Panc1 (cell line): ENCODE data around the gene RIPOR3. TPM values are rescaled to one million over a fixed set of nuclear protein-coding genes. Genes with fewer than 3 reads are reported as not detected.

Experiments used
- ATAC-seq: fragments of 200-7000 bp; cut with Tn5 transposase; 2 replicates; pipeline ENCODE4 v1.9.1; 2020; ENCODE audit warnings: mild to moderate bottlenecking, moderate library complexity
- BruUV-seq: library from RNA; stranded (reverse); fragments of 400-500 nt; replicated peaks from 2 replicates; lab custom pipeline; 2021; lab: Mats Ljungman, UMichigan
- CTCF ChIA-PET: fragments of 300-600 bp; sonication (Branson Sonifier 250); formaldehyde crosslinking; loops from one replicate; lab custom pipeline; 2022; ENCODE audit warnings: antibody characterized with exemption; lab: Charles Lee
- POLR2A ChIA-PET: fragments of 300-600 bp; sonication (Branson Sonifier 250); formaldehyde crosslinking; loops from one replicate; lab custom pipeline; 2022; ENCODE audit warnings: antibody characterized with exemption; lab: Charles Lee
- DNase-seq: peaks from one replicate; pipeline ENCODE4 v3.0.0-alpha.2; 2010; ENCODE audit warnings: low read depth, low spot score
- H3K27ac ChIP-seq: 2 replicates; pipeline ENCODE4 v1.5.1; 2011; ENCODE audit warnings: mild to moderate bottlenecking, low read length, inconsistent platforms
- H3K27me3 ChIP-seq: fragments of 200-500 bp; sonication (Bioruptor generic); 2 replicates; pipeline ENCODE4 v1.6.0; 2014; ENCODE audit warnings: low read length, inconsistent platforms; ENCODE audit not compliant: control insufficient read depth, insufficient read depth
- H3K36me3 ChIP-seq: fragments of 200-500 bp; sonication (Bioruptor generic); 2 replicates; pipeline ENCODE4 v1.5.1; 2014; ENCODE audit warnings: inconsistent platforms, mild to moderate bottlenecking, low read length, moderate library complexity; ENCODE audit not compliant: control insufficient read depth, insufficient read depth
- H3K4me1 ChIP-seq: 2 replicates; pipeline ENCODE4 v1.5.1; 2011; ENCODE audit warnings: inconsistent platforms, mild to moderate bottlenecking, low read length, moderate library complexity; ENCODE audit not compliant: control insufficient read depth, insufficient read depth
- H3K4me3 ChIP-seq, 2 experiments: 2 replicates each; pipeline ENCODE4 v1.5.1; 2011 to 2012; ENCODE audit warnings: low read depth in 2 of 2, low read length in 2 of 2, mild to moderate bottlenecking in 2 of 2, inconsistent platforms in 1 of 2, moderate library complexity in 1 of 2
- H3K9me3 ChIP-seq: fragments of 200-500 bp; sonication (Bioruptor generic); 2 replicates; pipeline ENCODE4 v1.5.1; 2014; ENCODE audit warnings: low read depth, mild to moderate bottlenecking, inconsistent platforms, low read length, moderate library complexity; ENCODE audit not compliant: control insufficient read depth, insufficient read depth
- POLR2AphosphoS5 ChIP-seq: IDR thresholded peaks from 2 replicates; pipeline ENCODE4 v1.6.1; 2012; ENCODE audit warnings: mild to moderate bottlenecking, low read depth, low read length, moderate library complexity
- SIN3A ChIP-seq: IDR thresholded peaks from 2 replicates; pipeline ENCODE4 v1.6.1; 2012; ENCODE audit warnings: low read depth, mild to moderate bottlenecking, low read length, moderate library complexity, borderline replicate concordance; ENCODE audit not compliant: insufficient read depth
- TCF7L2 ChIP-seq: IDR thresholded peaks from 2 replicates; pipeline ENCODE4 v1.6.1; 2011; ENCODE audit warnings: mild to moderate bottlenecking, low read depth, low read length, inconsistent platforms
- in situ Hi-C: cut with HindIII; loops from 2 replicates; pipeline ENCODE4 v1.10.0; 2016; ENCODE audit warnings: low sequenced_read_pairs, low pct_unique_long_range_greater_than_20kb
- intact Hi-C: fragments of 100-400 bp; cut with micrococcal nuclease; formaldehyde crosslinking; loops from one replicate; pipeline ENCODE4 v1.10.0; 2022; ENCODE audit not compliant: unreplicated experiment
- total RNA-seq: library from RNA; stranded (reverse); gene quantifications from one replicate; pipeline ENCODE4 v1.2.1, GENCODE V29; 2021; ENCODE audit not compliant: unreplicated experiment
- TF ChIP-seq, protein P1 (sequence below), 2 experiments: IDR thresholded peaks; 2 replicates each; pipeline ENCODE4 v1.6.1; 2011 to 2012; ENCODE audit warnings: low read depth in 2 of 2, control low read depth in 1 of 2, low read length in 1 of 2, mild to moderate bottlenecking in 1 of 2, moderate library complexity in 1 of 2; ENCODE audit not compliant: insufficient read depth in 1 of 2
- TF ChIP-seq, protein P2 (sequence below): fragments of 450-650 bp; IDR thresholded peaks from 2 replicates; pipeline ENCODE4 v1.5.1; 2017; ENCODE audit warnings: mild to moderate bottlenecking

RIPOR3 gene
- total RNA-seq, 1 experiment from 2014 or later, result 92.5 TPM

DNA sequence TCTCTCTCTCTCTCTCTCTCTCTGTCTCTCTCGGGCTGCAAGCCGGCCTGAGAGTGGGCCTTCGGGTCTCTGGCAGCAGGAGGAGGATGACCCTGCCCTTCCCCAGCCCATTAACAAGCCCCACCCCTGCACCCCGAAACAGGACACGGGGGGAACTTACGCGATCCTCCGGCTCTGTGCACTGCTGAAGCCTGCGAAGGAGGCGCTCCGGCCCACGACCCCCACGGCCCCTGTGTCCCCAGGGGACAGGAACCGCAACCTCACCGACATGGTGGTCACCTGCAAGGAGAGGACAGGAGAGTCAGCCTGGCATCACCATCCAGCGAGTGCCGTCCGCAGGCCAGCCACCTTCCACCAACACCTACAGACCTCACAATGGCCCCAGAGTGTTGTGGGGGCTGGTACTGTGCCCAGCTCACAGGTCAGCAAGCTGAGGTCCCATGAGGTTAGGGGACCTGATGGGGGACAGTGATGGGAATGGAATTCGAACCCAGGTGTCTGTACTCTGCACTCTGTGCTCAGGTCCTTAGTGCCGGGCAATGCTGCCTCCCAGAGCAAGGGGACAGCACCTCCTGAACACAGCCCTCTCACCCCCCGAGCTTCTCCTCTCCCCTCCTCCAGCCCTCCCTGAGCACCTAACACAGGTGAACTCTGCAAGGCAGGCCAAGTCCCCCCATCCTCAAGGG lies 60.6 kb downstream of the RIPOR3 start:
- no peaks in the 10 kb centered on the region for H3K9me3 ChIP-seq
- POLR2A ChIA-PET, result no interaction called here
- H3K27ac ChIP-seq, result peak overlapping the region; percentile 95
- H3K4me3 ChIP-seq, result no peak overlapping the region
- BruUV-seq, result no TSS peak
- intact Hi-C loops, result no loop called here
- in situ Hi-C loops, result no loop called here
- CTCF ChIA-PET, result no interaction called here
- no peak for ATAC-seq
- no peaks in the 10 kb centered on the region for H3K36me3 ChIP-seq
- H3K4me1 ChIP-seq, result peaks cover 86% of the 10 kb centered on the region
- H3K27me3 ChIP-seq, result no peaks in the 10 kb centered on the region
- DNase-seq, result no peak
- TF ChIP-seq POLR2AphosphoS5, result 0 out of 2 replicates have a peak, but pooled peaks have one; percentile 1
- TF ChIP-seq, protein P1, sequence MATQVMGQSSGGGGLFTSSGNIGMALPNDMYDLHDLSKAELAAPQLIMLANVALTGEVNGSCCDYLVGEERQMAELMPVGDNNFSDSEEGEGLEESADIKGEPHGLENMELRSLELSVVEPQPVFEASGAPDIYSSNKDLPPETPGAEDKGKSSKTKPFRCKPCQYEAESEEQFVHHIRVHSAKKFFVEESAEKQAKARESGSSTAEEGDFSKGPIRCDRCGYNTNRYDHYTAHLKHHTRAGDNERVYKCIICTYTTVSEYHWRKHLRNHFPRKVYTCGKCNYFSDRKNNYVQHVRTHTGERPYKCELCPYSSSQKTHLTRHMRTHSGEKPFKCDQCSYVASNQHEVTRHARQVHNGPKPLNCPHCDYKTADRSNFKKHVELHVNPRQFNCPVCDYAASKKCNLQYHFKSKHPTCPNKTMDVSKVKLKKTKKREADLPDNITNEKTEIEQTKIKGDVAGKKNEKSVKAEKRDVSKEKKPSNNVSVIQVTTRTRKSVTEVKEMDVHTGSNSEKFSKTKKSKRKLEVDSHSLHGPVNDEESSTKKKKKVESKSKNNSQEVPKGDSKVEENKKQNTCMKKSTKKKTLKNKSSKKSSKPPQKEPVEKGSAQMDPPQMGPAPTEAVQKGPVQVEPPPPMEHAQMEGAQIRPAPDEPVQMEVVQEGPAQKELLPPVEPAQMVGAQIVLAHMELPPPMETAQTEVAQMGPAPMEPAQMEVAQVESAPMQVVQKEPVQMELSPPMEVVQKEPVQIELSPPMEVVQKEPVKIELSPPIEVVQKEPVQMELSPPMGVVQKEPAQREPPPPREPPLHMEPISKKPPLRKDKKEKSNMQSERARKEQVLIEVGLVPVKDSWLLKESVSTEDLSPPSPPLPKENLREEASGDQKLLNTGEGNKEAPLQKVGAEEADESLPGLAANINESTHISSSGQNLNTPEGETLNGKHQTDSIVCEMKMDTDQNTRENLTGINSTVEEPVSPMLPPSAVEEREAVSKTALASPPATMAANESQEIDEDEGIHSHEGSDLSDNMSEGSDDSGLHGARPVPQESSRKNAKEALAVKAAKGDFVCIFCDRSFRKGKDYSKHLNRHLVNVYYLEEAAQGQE (IDR thresholded peaks at IDR 0.05; ENCODE audit: insufficient read depth in 1 of 2, low read depth in 2 of 2, low read length in 1 of 2), result no peak

DNA sequence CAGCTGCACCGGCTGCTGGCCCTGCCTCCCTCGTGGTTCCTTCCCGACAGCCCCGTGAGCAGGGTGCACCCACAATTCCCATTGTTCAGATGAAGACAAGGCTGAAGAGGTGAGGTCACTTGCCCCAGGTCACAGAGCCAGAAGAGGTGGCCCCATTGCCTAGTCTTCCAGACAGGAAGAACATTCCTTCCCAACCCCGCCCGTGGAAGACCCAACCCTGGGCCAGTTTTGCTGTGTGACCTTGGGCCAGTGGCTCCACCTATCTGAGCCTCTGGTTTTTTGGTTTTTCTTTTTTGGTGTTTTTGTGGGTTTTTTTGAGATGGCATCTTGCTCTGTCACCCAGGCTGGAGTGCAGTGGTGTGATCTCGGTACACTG lies 61.7 kb downstream of the RIPOR3 start:
- Histone ChIP-seq H3K9me3 (no peaks in the 10 kb centered on the region), H3K4me3 (no peak overlapping the region), H3K27me3 (no peaks in the 10 kb centered on the region), H3K27ac (peak overlapping the region; percentile 95), H3K4me1 (peaks cover 82% of the 10 kb centered on the region), H3K36me3 (no peaks in the 10 kb centered on the region)
- DNase-seq (no peak), ATAC-seq (no peak)
- ChIA-PET POLR2A (no interaction called here), CTCF (interaction anchor here (0.5 kb wide), 1 partner anchor 30 kb away, joined by 3 read pairs; no protein-coding TSS in a partner anchor)
- in situ Hi-C loops (no loop called here), intact Hi-C loops (no loop called here)
- TF ChIP-seq SIN3A (no peak), TCF7L2 (no peak), POLR2AphosphoS5 (no peak)
- TF ChIP-seq, protein P2, sequence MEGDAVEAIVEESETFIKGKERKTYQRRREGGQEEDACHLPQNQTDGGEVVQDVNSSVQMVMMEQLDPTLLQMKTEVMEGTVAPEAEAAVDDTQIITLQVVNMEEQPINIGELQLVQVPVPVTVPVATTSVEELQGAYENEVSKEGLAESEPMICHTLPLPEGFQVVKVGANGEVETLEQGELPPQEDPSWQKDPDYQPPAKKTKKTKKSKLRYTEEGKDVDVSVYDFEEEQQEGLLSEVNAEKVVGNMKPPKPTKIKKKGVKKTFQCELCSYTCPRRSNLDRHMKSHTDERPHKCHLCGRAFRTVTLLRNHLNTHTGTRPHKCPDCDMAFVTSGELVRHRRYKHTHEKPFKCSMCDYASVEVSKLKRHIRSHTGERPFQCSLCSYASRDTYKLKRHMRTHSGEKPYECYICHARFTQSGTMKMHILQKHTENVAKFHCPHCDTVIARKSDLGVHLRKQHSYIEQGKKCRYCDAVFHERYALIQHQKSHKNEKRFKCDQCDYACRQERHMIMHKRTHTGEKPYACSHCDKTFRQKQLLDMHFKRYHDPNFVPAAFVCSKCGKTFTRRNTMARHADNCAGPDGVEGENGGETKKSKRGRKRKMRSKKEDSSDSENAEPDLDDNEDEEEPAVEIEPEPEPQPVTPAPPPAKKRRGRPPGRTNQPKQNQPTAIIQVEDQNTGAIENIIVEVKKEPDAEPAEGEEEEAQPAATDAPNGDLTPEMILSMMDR, result no peak
- TF ChIP-seq, protein P1 (IDR thresholded peaks at IDR 0.05; ENCODE audit: insufficient read depth in 1 of 2, low read depth in 2 of 2, low read length in 1 of 2), result no peak
- no TSS peak for BruUV-seq
